ENCODE measurements around the gene OR10A5. TPM values are rescaled to one million over a fixed set of nuclear protein-coding genes. Genes with fewer than 3 reads are reported as not detected.
"Not testable (repeated sequence)": the region's sequence is repeated elsewhere in the genome, so short reads cannot be mapped to it uniquely, and the experiment has no call there.

The OR10A5 gene, protein sequence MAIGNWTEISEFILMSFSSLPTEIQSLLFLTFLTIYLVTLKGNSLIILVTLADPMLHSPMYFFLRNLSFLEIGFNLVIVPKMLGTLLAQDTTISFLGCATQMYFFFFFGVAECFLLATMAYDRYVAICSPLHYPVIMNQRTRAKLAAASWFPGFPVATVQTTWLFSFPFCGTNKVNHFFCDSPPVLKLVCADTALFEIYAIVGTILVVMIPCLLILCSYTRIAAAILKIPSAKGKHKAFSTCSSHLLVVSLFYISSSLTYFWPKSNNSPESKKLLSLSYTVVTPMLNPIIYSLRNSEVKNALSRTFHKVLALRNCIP
- not detected for total RNA-seq
- not detected for polyA plus RNA-seq
- long read RNA-seq, donor 1 = 0 reads
- long read RNA-seq, donor 2 = 0 reads
- long read RNA-seq, donor 3 = 0 reads
- long read RNA-seq, donor 4 = 0 reads

DNA sequence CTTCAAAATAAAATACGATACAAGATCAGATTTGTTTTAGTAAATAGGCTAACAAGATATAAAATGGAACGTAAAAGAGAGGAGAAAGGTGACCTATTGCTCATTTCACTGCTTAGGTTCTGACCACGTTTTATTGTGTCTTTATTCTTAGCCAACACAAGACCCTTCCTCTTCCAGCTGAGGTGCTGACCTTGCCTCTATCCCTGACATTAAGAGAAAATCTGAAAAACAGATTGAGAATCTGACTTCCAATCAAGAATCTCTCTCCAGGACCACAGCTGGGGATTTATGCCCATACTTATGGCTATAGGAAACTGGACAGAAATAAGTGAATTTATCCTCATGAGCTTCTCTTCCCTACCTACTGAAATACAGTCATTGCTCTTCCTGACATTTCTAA, at the start of gene OR10A5:
Gene OR10A5, plus strand, starts transcription at position 301 of the 400 bp plus-strand sequence. Its CDS starts 0 bp downstream, at position 301.
- intact Hi-C loops (cut with DNase I) = no loop called here
- 73% methylated on average over 3 of the region's 3 CpGs for WGBS
- H3K27ac ChIP-seq (ENCODE audit: low read length) = no peak within 1 kb of the TSS
- DNase-seq (no peak), ATAC-seq (no peak)
- no peaks in the 10 kb centered on the region for H3K4me1 ChIP-seq (ENCODE audit: control insufficient read depth, insufficient read depth, low read length)
- no peaks in the 10 kb centered on the region for H3K27me3 ChIP-seq (ENCODE audit: control insufficient read depth, insufficient read depth)
- H3K4me3 ChIP-seq (ENCODE audit: low read length) = no peak within 1 kb of the TSS
- H3K9me3 ChIP-seq (ENCODE audit: control insufficient read depth, low read length) = no peaks in the 10 kb centered on the region

DNA sequence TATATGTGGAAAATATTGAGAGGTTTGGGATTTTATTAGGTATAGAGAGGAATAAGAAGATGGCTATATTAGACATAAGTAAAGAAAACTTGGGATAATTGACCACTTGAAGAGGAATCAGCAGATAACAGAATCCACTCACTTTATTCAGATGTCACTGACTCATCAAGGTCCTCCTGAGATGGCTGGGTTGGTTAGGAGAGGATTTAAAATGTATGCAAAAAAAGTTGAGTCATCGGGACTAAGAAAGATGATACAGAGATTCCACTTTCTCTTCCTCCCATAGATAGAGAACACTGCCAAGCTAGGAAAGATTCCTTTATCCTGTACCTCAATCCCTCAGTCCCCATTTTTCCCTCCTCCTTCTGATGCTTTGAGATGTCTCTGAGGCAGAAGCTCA, 46.1 kb upstream of the OR10A5 start, which contains the start of gene OR6A2:
Gene OR6A2, minus strand, starts transcription at position 288 of the 400 bp plus-strand sequence. CDS start 3,981 bp downstream, outside the sequence.
- ATAC-seq = no peak

DNA sequence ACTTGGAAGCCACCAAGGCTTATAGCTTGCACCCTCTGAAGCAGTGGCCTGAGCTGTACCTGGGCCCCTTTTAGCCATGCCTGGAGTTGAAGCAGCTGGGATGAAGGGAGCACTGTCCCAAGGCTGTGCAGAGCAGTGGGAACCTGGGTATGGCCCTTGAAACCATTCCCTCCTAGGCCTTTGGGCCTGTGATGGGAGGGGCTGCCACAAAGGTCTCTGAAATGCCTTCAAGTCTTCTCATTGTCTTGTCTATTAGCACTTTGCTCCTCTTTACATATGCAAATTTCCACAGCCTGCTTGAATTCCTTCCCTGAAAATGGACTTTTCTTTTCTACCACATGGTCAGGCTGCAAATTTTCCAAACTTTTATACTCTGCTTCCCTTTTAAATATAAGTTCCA, 44.4 kb upstream of the OR10A5 start:
- DNase-seq; H3K27me3 ChIP-seq (ENCODE audit: control insufficient read depth, insufficient read depth); ATAC-seq; H3K4me1 ChIP-seq (ENCODE audit: control insufficient read depth, insufficient read depth, low read length); H3K9me3 ChIP-seq (ENCODE audit: control insufficient read depth, low read length); intact Hi-C loops (cut with DNase I); H3K4me3 ChIP-seq (ENCODE audit: low read length); H3K27ac ChIP-seq (ENCODE audit: low read length): not testable (repeated sequence)

More for the DNA sequence above, 46.1 kb upstream of the OR10A5 start, which contains the start of gene OR6A2:
- no peak within 1 kb of the TSS for H3K4me3 ChIP-seq (ENCODE audit: low read length)
- intact Hi-C loops (cut with DNase I) = no loop called here
- H3K9me3 ChIP-seq (ENCODE audit: control insufficient read depth, low read length) = no peaks in the 10 kb centered on the region
- H3K27ac ChIP-seq (ENCODE audit: low read length) = no peak within 1 kb of the TSS
- 78% methylated on average over 1 of the region's 1 CpG for WGBS
- no peaks in the 10 kb centered on the region for H3K4me1 ChIP-seq (ENCODE audit: control insufficient read depth, insufficient read depth, low read length)
- DNase-seq = no peak
- no peaks in the 10 kb centered on the region for H3K27me3 ChIP-seq (ENCODE audit: control insufficient read depth, insufficient read depth)

DNA sequence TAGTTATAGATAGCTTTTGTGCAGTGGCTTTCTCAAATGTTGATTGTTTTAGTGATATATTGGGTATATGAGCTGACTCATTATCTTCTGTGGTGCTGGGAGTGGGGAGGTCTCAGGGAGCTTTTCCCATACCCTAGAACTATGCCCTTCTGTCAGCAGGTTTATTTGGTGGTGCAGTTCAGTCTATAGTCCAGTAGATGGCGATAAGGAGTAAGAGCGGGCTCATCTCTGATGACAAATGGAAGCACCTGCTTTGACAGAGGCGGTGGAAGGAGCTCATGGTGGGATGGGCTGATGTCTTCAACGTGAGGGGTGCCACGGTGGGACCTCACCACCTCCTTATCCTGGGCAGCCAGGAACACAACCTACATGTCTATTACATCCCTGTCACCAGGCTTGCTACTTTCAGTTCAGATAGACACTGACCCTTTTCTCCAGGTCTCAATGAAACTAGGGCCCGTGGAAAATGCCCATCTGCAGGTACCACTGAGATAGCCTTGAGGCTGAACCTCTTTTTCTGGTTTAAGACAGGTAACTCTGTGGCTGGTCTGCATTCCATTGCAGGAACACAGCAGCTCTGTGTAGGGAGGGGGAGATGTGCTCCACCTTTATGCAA, 33.0 kb upstream of the OR10A5 start:
- H3K4me3 ChIP-seq (ENCODE audit: low read length) = no peak overlapping the region
- ATAC-seq (peak; percentile 32 to 33), DNase-seq (no peak)
- WGBS = 15% methylated on average over 6 of the region's 6 CpGs
- no peaks in the 10 kb centered on the region for H3K4me1 ChIP-seq (ENCODE audit: control insufficient read depth, insufficient read depth, low read length)
- intact Hi-C loops (cut with DNase I) = no loop called here
- H3K27me3 ChIP-seq (ENCODE audit: control insufficient read depth, insufficient read depth) = no peaks in the 10 kb centered on the region
- H3K27ac ChIP-seq (ENCODE audit: low read length) = no peak overlapping the region
- no peaks in the 10 kb centered on the region for H3K9me3 ChIP-seq (ENCODE audit: control insufficient read depth, low read length)

DNA sequence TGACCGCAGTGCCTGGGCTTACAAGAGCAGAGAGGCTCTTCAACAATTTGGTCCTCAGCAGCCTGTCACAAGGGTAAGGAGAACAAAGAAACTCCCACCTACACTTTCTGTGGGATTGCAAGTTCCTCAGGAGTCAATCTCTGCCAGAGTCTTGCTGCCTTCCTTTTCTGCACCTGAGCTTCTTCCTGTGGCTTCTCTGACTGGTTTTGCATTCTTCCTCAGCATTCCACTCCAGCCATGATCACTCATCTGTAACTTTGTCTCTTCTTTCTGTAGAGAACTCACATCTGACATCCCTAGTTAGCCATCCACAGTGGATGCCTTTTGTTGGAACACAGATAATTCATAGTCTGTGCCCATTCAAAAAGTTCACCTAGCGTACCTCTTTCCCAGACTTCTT, 31.8 kb upstream of the OR10A5 start:
- Histone ChIP-seq H3K4me3 (ENCODE audit: low read length) (no peak overlapping the region), H3K27me3 (ENCODE audit: control insufficient read depth, insufficient read depth) (no peaks in the 10 kb centered on the region), H3K4me1 (ENCODE audit: control insufficient read depth, insufficient read depth, low read length) (no peaks in the 10 kb centered on the region), H3K27ac (ENCODE audit: low read length) (no peak overlapping the region), H3K9me3 (ENCODE audit: control insufficient read depth, low read length) (no peaks in the 10 kb centered on the region)
- 61% methylated on average over 2 of the region's 2 CpGs for WGBS
- DNase-seq (no peak), ATAC-seq (no peak)
- intact Hi-C loops (cut with DNase I) = no loop called here

DNA sequence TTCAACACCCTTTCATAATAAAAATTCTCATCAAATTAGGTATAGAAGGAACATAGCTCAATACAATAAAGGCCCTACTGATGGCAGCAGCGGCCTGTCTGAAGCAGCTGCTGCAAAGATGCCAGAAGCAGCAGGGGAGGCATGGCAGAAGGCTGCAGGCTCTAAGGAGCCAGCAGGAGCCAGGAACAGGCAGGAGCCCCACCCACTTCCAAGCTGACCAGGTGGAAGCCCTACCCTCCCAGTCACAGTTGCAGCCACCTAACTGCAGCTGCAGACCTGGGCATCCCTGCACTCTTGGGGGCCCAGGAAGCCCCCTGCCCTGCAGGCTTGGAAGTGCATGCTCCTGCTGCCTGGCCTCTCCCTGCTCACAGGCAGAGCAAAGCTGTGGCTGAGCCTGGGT, 27.8 kb upstream of the OR10A5 start:
- no peak overlapping the region for H3K4me3 ChIP-seq (ENCODE audit: low read length)
- DNase-seq (no peak), ATAC-seq (no peak)
- H3K27me3 ChIP-seq (ENCODE audit: control insufficient read depth, insufficient read depth) = no peaks in the 10 kb centered on the region
- H3K27ac ChIP-seq (ENCODE audit: low read length) = no peak overlapping the region
- H3K9me3 ChIP-seq (ENCODE audit: control insufficient read depth, low read length) = no peaks in the 10 kb centered on the region
- WGBS = 59% methylated on average over 1 of the region's 1 CpG
- H3K4me1 ChIP-seq (ENCODE audit: control insufficient read depth, insufficient read depth, low read length) = no peaks in the 10 kb centered on the region
- intact Hi-C loops (cut with DNase I) = no loop called here

DNA sequence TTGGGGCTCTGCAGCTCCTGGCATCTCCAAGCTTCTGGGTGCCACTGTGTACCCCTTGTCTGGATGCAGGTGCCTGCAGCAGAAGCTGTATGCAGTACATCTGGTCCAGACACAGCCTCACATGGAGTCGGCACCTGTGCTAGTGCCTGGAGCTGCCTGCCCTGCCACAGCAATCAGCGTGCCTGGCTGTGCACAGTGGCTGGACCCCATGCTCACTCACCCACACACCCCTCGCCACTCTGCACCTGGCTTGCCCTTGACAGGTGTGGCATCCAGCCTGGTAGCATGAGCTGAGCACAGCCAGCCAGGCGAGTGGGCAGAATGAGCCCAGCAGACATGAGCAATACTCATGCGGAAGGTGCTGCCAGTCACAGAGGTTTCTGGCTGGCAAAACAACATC, 26.5 kb upstream of the OR10A5 start:
- Histone ChIP-seq H3K27ac (ENCODE audit: low read length) (no peak overlapping the region), H3K27me3 (ENCODE audit: control insufficient read depth, insufficient read depth) (no peaks in the 10 kb centered on the region), H3K4me3 (ENCODE audit: low read length) (no peak overlapping the region), H3K9me3 (ENCODE audit: control insufficient read depth, low read length) (no peaks in the 10 kb centered on the region), H3K4me1 (ENCODE audit: control insufficient read depth, insufficient read depth, low read length) (no peaks in the 10 kb centered on the region)
- intact Hi-C loops (cut with DNase I) = no loop called here
- DNase-seq (no peak), ATAC-seq (no peak)
- 89% methylated on average over 5 of the region's 5 CpGs for WGBS

DNA sequence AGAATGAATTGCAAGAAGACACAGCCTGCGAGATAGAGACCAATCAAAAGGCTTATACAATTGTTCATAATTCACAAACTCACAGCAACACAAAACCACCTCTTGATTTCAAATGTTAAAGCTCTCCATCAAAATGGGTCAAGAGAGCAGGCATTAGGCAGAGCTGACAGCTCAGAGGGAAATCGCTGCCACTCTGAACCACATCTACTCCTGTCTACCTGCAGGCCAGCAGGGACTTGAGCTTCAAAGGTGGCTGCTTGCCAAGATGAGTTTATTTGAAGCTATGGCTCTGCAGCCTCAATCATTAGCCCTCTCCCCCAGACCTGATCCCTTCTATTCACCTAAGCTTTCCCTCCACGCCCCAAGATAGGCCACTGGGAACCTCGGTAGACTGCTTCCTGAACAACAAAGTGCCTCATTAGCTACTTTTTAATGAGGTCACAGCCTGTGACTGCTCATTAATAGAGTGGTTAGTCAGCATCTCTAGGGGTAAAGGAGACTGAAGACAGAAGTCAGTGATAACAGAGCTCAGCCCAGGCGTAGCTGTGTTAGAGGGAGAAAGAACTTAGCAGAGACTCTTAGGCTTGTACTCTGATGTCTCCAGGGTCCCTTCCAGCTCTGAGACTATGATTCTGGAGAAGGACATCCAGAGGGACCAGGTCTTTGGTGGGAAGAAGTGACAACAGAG, 21.2 kb upstream of the OR10A5 start:
- Histone ChIP-seq H3K9me3 (ENCODE audit: control insufficient read depth, low read length) (no peaks in the 10 kb centered on the region), H3K27me3 (ENCODE audit: control insufficient read depth, insufficient read depth) (no peaks in the 10 kb centered on the region), H3K4me3 (ENCODE audit: low read length) (no peak overlapping the region), H3K4me1 (ENCODE audit: control insufficient read depth, insufficient read depth, low read length) (no peaks in the 10 kb centered on the region), H3K27ac (ENCODE audit: low read length) (no peak overlapping the region)
- intact Hi-C loops (cut with DNase I) = no loop called here
- WGBS = 62% methylated on average over 5 of the region's 5 CpGs
- DNase-seq (peak in 1 of 3 donors; percentile 21), ATAC-seq (no peak)

DNA sequence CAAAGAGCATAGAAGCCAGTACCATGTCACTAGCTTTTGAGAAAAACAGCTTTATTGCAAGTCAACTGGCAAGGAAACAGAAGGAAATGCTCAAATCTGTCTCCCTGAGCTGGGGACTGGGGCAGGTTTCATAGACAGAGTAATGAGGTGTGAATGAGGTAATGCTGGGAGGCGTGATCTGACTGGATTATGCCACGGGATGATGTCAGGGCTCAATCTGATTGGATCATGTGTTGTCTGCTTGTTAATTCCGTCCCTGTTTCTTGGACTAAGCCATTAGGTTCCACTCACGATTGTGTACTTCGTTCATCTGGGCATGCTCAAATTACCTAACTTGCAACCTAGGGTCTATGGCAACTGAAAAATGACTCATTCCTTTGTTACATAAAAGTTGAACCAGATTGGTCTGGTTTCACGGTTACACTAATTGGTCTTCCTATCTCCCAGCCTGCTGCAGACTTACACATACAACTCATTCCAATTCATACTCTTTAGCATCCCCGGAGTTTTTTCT, 20.2 kb upstream of the OR10A5 start:
- intact Hi-C loops (cut with DNase I) = no loop called here
- 61% methylated on average over 7 of the region's 7 CpGs for WGBS
- peak in 1 of 2 donors; percentile 72 for ATAC-seq

DNA sequence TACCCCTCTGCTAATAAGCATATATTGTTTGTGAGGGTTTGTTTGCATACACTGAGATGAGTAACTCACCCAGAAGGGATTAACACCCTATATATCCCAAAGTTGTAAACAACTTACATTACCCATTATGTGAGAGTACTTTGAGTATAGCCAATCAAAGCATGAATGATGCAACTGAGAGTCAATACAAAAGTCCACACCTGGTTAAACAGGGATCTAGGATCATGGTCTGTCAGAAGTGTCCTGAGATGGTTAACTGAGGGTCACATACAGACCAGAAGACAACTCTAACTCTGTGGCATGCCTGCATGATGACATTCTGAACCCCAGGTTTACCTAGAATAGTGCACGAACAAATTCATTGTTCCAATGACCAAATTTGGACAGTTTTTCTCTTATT, 17.4 kb upstream of the OR10A5 start:
- no peak overlapping the region for H3K4me3 ChIP-seq (ENCODE audit: low read length)
- WGBS = 85% methylated on average over 1 of the region's 1 CpG
- DNase-seq = no peak
- no peaks in the 10 kb centered on the region for H3K27me3 ChIP-seq (ENCODE audit: control insufficient read depth, insufficient read depth)
- no peak for ATAC-seq
- no peaks in the 10 kb centered on the region for H3K9me3 ChIP-seq (ENCODE audit: control insufficient read depth, low read length)
- no peak overlapping the region for H3K27ac ChIP-seq (ENCODE audit: low read length)
- H3K4me1 ChIP-seq (ENCODE audit: control insufficient read depth, insufficient read depth, low read length) = no peaks in the 10 kb centered on the region
- intact Hi-C loops (cut with DNase I) = no loop called here

More for the DNA sequence above, 20.2 kb upstream of the OR10A5 start:
- Histone ChIP-seq H3K9me3 (ENCODE audit: control insufficient read depth, low read length) (no peaks in the 10 kb centered on the region), H3K4me1 (ENCODE audit: control insufficient read depth, insufficient read depth, low read length) (no peaks in the 10 kb centered on the region), H3K27me3 (ENCODE audit: control insufficient read depth, insufficient read depth) (no peaks in the 10 kb centered on the region), H3K27ac (ENCODE audit: low read length) (no peak overlapping the region), H3K4me3 (ENCODE audit: low read length) (no peak overlapping the region)
- no peak for DNase-seq

DNA sequence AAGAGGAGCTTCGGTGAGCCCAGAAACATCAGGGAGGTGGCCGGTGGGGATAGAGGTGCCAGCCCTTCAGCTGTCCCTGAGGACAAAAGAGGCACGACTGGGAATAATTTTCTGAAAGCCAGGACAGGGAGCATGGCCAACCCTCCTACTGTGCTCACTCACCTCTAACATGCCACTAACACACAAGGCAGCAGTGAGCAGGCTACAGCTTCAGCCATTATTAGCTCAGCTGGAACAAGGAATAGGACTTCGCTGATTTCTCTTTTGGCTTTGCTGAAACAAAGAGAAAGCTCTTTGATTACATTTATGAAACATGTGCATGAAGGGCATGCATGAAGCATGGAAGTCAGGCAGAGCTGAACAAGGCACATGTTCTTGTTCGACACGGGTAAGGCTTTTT, 12.1 kb upstream of the OR10A5 start:
- Histone ChIP-seq H3K4me3 (ENCODE audit: low read length) (no peak overlapping the region), H3K9me3 (ENCODE audit: control insufficient read depth, low read length) (no peaks in the 10 kb centered on the region), H3K27ac (ENCODE audit: low read length) (no peak overlapping the region), H3K27me3 (ENCODE audit: control insufficient read depth, insufficient read depth) (no peaks in the 10 kb centered on the region), H3K4me1 (ENCODE audit: control insufficient read depth, insufficient read depth, low read length) (no peaks in the 10 kb centered on the region)
- DNase-seq = no peak
- intact Hi-C loops (cut with DNase I) = no loop called here
- 77% methylated on average over 6 of the region's 6 CpGs for WGBS
- no peak for ATAC-seq

Measured in right cardiac atrium (tissue), 5 donors.